ENCODE measurements around the gene TECR.
A peak's percentile ranks its signal among the peaks of the same experiment; 100 is the strongest.
"Not testable (repeated sequence)": the region's sequence is repeated elsewhere in the genome, so short reads cannot be mapped to it uniquely, and the experiment has no call there.

Gene TECR

GRCh38 chr19:14560776-14561108, 31.3 kb downstream of the TECR start:
- no peak for DNase-seq (ENCODE audit: low read depth, low spot score)

DNA sequence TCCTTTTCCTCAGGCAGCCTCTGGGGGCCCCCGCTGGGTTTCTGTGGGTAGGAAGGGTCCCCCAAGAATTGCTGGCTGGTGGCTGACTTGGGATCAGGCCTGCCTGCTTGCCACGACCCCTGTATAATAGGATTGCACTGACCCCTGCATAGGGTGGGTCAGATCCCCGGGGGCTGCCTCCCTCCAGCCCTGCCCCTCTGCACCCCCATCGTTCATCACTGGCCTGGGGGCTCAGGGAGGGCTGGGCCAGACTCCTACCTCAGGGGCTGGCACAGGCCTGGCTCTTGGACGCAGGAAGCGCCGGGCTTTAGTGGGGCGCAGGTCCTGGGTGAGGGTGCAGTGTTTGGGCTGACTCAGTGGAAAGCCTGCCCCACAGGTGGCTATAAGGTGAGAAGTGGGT, 31.9 kb downstream of the TECR start:
- no peak for DNase-seq (ENCODE audit: low read depth, low spot score)

- DNase-seq (ENCODE audit: low read depth, low spot score): no peak
Observed at GRCh38 chr19:14561847-14562351, 32.5 kb downstream of the TECR start.

DNA sequence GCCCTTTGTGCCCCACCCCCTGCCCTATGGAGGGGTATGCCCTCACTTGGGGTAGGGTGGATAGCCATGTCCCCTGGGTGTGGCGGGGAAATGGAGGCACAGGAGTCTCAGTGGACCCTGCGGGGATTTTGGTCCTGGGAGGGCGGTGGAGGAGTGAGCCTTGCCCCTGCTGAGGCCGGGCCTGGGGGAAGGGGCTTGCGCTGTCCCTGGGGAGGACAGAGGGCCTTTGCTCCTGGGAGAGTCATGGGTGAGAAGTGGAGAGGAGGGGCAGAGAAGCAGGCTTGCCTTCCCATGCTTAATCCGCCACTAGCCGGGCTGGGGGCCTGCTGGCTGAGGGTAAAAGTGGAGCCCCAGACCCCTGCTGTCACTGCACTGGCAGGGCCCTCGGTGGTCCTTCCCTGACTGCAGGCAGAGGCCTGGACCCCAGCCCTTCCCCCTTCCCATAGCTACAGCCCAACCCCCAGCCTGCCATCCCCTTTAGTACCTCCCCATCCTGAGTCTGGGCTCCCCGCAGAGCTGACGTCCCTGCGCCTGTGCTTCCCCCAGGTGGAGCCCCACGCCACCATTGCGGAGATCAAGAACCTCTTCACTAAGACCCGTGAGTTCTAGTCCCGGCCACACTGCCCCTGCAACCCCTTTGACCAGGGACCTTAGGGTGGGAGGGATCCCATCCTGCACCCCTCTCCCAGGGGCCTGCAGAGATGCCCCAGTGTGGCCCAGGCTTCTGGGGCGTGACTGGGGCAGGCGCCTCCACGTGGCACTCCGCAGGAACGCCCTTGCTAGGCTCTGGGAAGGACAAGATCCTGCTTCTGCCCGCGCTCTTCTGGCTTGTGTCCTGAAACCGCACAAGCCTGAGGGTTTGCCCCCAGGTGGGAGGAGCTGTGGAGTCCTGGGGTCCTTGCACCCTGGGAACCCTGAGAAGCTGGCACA, 33.5 kb downstream of the TECR start:
- DNase-seq (ENCODE audit: low read depth, low spot score): no peak

DNA sequence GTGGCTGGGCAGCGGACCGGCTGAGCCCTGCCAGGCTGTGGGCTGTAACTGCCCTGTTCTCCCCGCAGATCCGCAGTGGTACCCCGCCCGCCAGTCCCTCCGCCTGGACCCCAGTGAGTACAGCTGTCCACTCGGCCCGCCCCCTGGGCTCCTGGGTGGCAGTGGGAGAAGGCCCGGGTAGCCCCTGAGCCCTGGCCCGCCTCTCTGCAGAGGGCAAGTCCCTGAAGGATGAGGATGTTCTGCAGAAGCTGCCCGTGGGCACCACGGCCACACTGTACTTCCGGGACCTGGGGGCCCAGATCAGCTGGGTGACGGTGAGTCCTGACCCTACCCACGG, 34.2 kb downstream of the TECR start:
- no peak for DNase-seq (ENCODE audit: low read depth, low spot score)

GRCh38 chr19:14563989-14564651, 34.7 kb downstream of the TECR start:
- no peak for DNase-seq (ENCODE audit: low read depth, low spot score)

GRCh38 chr19:14564652-14565297, 35.4 kb downstream of the TECR start:
- DNase-seq (ENCODE audit: low read depth, low spot score): not testable (repeated sequence)

DNA sequence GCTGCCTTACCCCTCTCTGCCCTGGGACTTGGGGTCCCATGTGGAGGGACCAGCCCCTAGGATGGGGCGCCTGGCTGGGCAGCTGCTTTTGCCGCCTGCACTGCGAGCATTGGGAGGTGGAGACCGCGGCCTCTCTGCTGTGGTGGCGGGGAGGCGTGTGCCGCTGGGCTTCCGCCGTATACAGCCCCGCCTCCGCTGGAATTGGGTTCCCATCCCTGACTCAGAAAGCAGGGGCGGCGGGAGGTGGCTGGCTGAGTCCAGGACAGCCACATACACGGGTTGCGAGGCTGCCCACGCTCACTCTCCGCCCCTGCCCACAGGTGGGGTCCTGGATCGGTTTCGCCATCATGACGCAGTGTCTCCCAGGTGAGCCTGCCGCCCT, 35.9 kb downstream of the TECR start:
- no peak for DNase-seq (ENCODE audit: low read depth, low spot score)

- no peak for DNase-seq (ENCODE audit: low read depth, low spot score)
Observed at GRCh38 chr19:14565765-14566711, 36.6 kb downstream of the TECR start.

- no peak for DNase-seq (ENCODE audit: low read depth, low spot score)
Observed at GRCh38 chr19:14566712-14567077, 37.3 kb downstream of the TECR start.

- DNase-seq (ENCODE audit: low read depth, low spot score): no peak
Observed at GRCh38 chr19:14567079-14567478, 37.7 kb downstream of the TECR start.

- no peak for DNase-seq (ENCODE audit: low read depth, low spot score)
Observed at GRCh38 chr19:14570864-14571527, 41.6 kb downstream of the TECR start.

DNA sequence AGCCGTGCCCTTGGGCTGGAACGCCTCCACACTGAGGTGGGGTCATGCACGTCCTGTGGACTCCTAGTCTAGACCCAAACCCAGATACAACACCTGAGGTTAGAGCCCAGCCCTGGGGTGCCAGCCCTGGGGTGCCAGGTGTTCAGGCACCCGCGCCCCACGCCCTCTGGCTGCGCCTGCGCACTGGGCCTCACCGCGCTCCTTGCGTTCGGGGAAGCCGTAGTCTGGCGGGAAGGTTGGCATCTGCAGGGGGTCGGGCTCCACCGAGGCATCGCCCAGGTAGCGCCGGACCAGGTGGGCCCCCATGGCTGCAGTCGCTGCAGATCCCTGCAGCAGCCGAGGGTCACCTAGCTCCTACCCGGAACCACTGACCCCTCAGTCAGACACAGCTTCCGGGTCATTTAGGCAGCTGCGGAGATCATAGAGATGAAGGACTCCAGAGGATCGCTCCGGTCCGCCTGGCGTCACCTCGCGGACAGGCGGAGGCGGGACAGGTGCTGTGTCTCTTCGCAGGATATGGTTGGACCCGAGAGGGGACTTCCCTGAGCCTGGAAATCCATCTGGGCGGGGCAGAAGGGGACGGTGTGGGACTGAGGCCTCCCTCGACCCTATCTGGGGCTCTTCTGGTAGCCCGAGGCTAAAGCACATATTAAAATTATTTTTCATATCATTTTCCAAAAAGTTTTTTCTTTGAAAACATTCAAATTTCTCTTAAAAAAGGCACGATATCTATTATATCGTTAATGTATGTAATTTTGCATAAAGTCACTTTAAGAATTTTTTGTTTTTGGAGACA, 42.5 kb downstream of the TECR start, which contains the start of gene NDUFB7:
Gene NDUFB7 (minus strand): TSS at position 372 of the 796 bp plus-strand sequence. CDS start 66 bp downstream, at position 306.
- DNase-seq (ENCODE audit: low read depth, low spot score): peak; percentile 65

- no peak for DNase-seq (ENCODE audit: low read depth, low spot score)
Observed at GRCh38 chr19:14575428-14575980, 46.1 kb downstream of the TECR start.

GRCh38 chr19:14576363-14576762, 47.0 kb downstream of the TECR start:
- no peak for DNase-seq (ENCODE audit: low read depth, low spot score)

DNA sequence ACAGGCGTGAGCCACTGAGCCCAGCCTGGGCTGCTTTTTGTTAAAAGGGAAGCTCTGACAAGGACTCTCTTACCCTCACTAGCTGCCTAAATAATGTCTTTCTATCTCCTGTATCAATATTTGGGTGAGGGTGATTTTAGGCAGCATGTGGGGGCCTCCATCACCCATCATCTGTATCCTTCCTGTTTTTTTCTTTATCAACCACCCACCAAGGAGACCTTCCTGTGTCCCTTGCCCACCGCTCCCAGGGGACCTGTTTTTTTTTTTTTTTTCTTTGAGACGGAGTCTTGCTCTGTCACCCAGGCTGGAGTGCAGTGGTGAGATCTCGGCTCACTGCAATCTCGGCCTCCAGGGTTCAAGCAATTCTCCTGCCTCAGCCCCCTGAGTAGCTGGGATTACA, 47.9 kb downstream of the TECR start:
- no peak for DNase-seq (ENCODE audit: low read depth, low spot score)

DNA sequence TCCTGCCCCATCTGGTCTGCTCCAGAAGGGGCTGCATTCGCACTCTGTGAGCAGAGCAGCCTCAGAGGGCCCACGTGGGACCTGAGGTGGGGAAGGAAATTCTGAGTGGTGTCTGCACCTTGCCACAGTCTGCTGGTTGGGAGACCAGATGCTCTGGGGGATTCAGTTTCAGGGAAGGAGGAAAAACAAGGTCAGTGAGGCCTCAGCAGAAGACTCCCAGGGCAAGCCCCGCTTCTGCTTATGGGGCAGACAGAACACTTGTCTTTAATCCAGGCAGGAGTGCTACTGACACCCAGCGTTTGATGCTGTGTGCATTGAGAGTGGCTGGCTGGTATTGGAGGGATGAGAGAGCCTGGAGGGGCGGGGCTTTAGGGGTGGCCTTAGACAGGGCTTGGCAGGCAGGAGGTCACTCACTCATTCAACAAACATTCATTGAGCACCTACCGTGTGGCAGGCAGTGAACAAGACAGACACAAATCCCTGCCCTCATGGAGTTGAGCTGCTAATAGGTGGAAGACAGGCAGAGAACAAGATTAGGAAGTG, 48.6 kb downstream of the TECR start:
- no peak for DNase-seq (ENCODE audit: low read depth, low spot score)

DNA sequence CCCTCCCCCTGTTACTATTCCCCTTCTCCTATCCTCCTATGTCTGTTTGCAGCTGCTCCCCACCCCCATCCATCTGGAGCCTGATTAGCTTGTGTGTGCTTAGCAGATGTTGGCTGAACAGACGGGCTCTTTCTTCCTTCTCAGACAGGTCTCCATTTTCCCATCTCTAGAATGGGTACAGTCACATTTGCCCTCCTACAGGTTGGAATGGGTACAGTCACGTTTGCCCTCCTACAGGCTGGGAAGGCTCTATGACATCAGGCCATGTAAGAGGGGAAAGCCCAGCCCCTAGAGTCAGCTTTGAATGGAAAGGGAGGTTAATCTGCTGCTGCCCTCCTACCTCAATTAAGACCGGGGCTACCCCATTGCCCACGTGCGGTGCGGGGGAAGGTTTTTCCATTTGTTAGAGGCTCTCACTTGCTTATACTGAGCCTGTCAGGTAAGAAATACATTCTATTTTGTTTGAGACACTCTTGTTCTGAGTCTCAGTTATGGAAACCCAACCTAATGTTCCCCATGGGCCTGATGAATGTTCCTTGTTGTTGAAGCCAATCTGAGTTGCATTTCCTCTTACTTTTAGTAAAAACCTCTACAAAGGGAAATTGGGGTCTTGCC, 51.3 kb downstream of the TECR start:
- no peak for DNase-seq (ENCODE audit: low read depth, low spot score)

GRCh38 chr19:14582894-14583340, 53.5 kb downstream of the TECR start, which contains the start of gene CLEC17A:
CLEC17A (plus strand) TSS chr19:14583084; CDS start chr19:14583161, 77 bp downstream.
- DNase-seq (ENCODE audit: low read depth, low spot score): no peak

Data from brain pericyte (primary cell).